Measurements from ENCODE around the gene NEIL3. TPM values are rescaled to one million over a fixed set of nuclear protein-coding genes. Genes with fewer than 3 reads are reported as not detected.

NEIL3 gene
- polyA plus RNA-seq, 1 experiment, result 3.7 TPM

DNA sequence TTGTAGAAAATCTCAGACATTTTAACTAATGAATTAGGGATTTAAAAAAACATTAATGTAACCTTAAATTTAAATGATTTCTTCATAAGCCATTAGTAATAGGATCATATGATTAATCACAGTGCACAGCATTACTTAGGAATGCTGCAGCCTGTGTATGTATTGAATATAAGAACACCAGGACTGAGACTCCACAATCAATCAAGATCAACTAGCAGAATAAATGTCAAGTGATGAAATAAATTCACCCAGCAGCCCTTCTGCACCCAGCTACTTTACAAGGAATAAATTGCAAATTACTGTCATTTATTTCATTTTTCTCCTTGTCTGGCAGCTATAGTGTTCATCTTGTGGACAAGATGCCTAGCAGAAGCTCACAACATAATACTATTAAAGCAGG lies 46.5 kb downstream of the NEIL3 start:
- Histone ChIP-seq H3K27me3 (ENCODE audit: control insufficient read depth, insufficient read depth, low read length) (no peaks in the 10 kb centered on the region), H3K9me3 (ENCODE audit: control insufficient read depth, insufficient read depth, low read length) (no peaks in the 10 kb centered on the region), H3K4me3 (ENCODE audit: low read depth, low read length) (no peak overlapping the region), H3K27ac (ENCODE audit: low read depth, low read length) (no peak overlapping the region)
- TF ChIP-seq, protein P1, sequence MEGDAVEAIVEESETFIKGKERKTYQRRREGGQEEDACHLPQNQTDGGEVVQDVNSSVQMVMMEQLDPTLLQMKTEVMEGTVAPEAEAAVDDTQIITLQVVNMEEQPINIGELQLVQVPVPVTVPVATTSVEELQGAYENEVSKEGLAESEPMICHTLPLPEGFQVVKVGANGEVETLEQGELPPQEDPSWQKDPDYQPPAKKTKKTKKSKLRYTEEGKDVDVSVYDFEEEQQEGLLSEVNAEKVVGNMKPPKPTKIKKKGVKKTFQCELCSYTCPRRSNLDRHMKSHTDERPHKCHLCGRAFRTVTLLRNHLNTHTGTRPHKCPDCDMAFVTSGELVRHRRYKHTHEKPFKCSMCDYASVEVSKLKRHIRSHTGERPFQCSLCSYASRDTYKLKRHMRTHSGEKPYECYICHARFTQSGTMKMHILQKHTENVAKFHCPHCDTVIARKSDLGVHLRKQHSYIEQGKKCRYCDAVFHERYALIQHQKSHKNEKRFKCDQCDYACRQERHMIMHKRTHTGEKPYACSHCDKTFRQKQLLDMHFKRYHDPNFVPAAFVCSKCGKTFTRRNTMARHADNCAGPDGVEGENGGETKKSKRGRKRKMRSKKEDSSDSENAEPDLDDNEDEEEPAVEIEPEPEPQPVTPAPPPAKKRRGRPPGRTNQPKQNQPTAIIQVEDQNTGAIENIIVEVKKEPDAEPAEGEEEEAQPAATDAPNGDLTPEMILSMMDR (IDR thresholded peaks at IDR 0.05; ENCODE audit: low read depth, low read length), result no peak
- POLR2A ChIA-PET, result interaction anchor here (0.6 to 1.0 kb wide), 2 partner anchors 86 to 220 kb away, joined by 3 read pairs; partner anchors contain the start of gene AGA
- DNase-seq (ENCODE audit: low read depth, low spot score), result no peak
- CTCF ChIA-PET, result interaction anchor here (1.6 kb wide), 1 partner anchor 106 kb away, joined by 5 read pairs; no protein-coding TSS in a partner anchor

DNA sequence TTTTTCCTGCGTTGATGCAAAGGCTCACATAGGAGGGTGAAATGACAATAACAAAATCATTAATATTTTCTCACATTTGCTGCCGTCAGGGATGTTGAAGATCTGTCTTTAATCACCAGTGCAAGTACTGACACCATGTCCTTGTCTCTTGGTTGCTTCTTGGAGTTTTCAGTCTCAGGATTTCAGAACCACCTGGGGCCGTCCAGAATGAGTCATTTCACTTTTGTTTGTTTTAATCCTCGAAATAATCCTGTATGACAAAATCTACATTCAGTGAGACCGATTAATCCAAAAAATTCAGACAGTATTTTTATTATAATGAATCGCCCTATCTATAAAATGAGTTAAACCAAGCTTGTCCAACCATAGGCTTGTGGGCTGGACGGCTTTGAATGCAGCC lies 47.2 kb downstream of the NEIL3 start:
- Histone ChIP-seq H3K4me3 (ENCODE audit: low read depth, low read length) (no peak overlapping the region), H3K9me3 (ENCODE audit: control insufficient read depth, insufficient read depth, low read length) (no peaks in the 10 kb centered on the region), H3K27ac (ENCODE audit: low read depth, low read length) (no peak overlapping the region), H3K27me3 (ENCODE audit: control insufficient read depth, insufficient read depth, low read length) (no peaks in the 10 kb centered on the region)
- CTCF ChIA-PET, result no interaction called here
- POLR2A ChIA-PET, result interaction anchor here (0.6 to 1.0 kb wide), 2 partner anchors 85 to 219 kb away, joined by 3 read pairs; partner anchors contain the start of gene AGA
- TF ChIP-seq, protein P1 (IDR thresholded peaks at IDR 0.05; ENCODE audit: low read depth, low read length), result no peak
- no peak for DNase-seq (ENCODE audit: low read depth, low spot score)

DNA sequence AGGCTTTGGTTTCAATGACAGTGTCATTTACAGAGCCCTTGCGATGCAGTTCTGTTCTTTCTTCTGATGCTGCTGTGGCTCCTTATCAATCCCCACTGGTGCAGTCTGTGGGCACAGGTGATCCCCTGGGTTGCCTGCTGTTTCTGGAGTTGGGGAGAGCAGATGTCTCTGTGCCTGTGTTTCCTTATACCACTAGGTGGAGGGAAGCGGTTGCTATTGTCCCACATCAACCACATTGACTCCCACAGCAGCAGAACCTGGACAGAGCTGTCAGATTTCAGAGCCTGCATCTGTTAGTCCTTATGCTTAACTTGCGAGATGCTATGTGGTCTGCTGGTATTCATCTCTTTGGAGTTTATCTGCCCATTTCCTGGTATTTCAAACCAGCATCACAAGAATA lies 57.7 kb downstream of the NEIL3 start:
- no peaks in the 10 kb centered on the region; the same call in 1 of the 2 replicates for H3K9me3 ChIP-seq (ENCODE audit: control insufficient read depth, insufficient read depth, low read length)
- no peak overlapping the region for H3K4me3 ChIP-seq (ENCODE audit: low read depth, low read length)
- CTCF ChIA-PET, result interaction anchor here (1.9 kb wide), 1 partner anchor 117 kb away, joined by 4 read pairs; no protein-coding TSS in a partner anchor
- no peaks in the 10 kb centered on the region for H3K27me3 ChIP-seq (ENCODE audit: control insufficient read depth, insufficient read depth, low read length)
- TF ChIP-seq, protein P1 (IDR thresholded peaks at IDR 0.05; ENCODE audit: low read depth, low read length), result peak; percentile 52
- POLR2A ChIA-PET, result no interaction called here
- no peak overlapping the region for H3K27ac ChIP-seq (ENCODE audit: low read depth, low read length)
- peak; percentile 6 for DNase-seq (ENCODE audit: low read depth, low spot score)

DNA sequence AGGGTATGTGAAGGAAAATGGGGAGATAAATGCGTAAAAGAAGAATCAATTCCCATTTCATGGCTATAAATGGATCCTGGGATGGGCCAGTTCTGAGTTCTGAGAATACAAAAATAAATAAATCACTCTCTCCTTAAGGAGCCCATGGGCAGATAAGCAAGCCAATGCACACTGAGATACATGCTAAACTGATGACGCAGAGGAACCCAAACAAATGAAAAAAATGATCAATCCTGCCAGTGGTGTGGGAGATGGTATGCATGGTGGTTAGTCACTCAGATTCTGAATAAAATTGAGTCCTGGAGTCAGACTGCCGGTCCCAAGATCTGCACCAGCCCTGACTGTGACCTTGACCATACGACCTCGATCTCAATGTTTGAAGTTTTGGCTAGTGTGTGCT lies 59.7 kb downstream of the NEIL3 start:
- no peak overlapping the region for H3K27ac ChIP-seq (ENCODE audit: low read depth, low read length)
- ChIA-PET CTCF (interaction anchor here (0.5 kb wide), 1 partner anchor 253 kb away, joined by 5 read pairs; no protein-coding TSS in a partner anchor), POLR2A (no interaction called here)
- H3K9me3 ChIP-seq (ENCODE audit: control insufficient read depth, insufficient read depth, low read length), result no peaks in the 10 kb centered on the region; the same call in 1 of the 2 replicates
- H3K4me3 ChIP-seq (ENCODE audit: low read depth, low read length), result no peak overlapping the region
- no peaks in the 10 kb centered on the region for H3K27me3 ChIP-seq (ENCODE audit: control insufficient read depth, insufficient read depth, low read length)
- peak; percentile 60 for DNase-seq (ENCODE audit: low read depth, low spot score)
- TF ChIP-seq, protein P1 (IDR thresholded peaks at IDR 0.05; ENCODE audit: low read depth, low read length), result no peak

DNA sequence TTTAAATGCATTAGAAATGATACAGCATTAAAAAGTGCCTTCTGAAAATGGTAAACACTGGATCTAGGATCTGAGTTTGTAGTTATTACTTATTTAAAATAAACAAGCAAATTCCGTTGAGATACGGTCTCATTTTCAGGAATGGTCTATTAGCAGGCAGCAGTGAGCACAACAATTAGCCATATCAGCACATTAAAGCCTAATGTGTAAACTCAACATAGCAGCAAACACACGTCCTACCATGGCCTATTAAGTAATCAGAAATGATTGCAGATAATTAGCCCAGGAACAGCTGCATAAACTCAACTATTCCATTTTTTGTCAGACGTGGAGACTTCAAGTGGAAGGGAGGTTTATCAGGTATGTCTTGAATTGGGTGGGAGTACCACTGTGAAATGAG lies 61.8 kb downstream of the NEIL3 start:
- CTCF ChIA-PET, result no interaction called here
- Histone ChIP-seq H3K9me3 (ENCODE audit: control insufficient read depth, insufficient read depth, low read length) (no peaks in the 10 kb centered on the region; the same call in 1 of the 2 replicates), H3K27ac (ENCODE audit: low read depth, low read length) (no peak overlapping the region), H3K27me3 (ENCODE audit: control insufficient read depth, insufficient read depth, low read length) (no peaks in the 10 kb centered on the region), H3K4me3 (ENCODE audit: low read depth, low read length) (no peak overlapping the region)
- no peak for DNase-seq (ENCODE audit: low read depth, low spot score)
- POLR2A ChIA-PET, result no interaction called here
- TF ChIP-seq, protein P1 (IDR thresholded peaks at IDR 0.05; ENCODE audit: low read depth, low read length), result no peak

All from AG04450 (cell line).